Neuron (in vitro differentiated cells): ENCODE measurements around the gene MBOAT2.
"Not testable (repeated sequence)": the region's sequence is repeated elsewhere in the genome, so short reads cannot be mapped to it uniquely, and the experiment has no call there.

Source experiments
- H2AFZ ChIP-seq: one replicate; pipeline ENCODE4 v1.6.1; 2013; ENCODE audit warnings: low read depth, mild to moderate bottlenecking, inconsistent platforms, low read length, moderate library complexity
- H3K27me3 ChIP-seq: one replicate; pipeline ENCODE4 v1.6.1; 2013; ENCODE audit warnings: low read length; ENCODE audit not compliant: insufficient read depth
- H3K36me3 ChIP-seq: one replicate; pipeline ENCODE4 v1.6.1; 2013; ENCODE audit warnings: low read length; ENCODE audit not compliant: insufficient read depth
- H3K4me1 ChIP-seq: one replicate; pipeline ENCODE4 v1.6.1; 2013; ENCODE audit warnings: low read length; ENCODE audit not compliant: insufficient read depth
- H3K4me3 ChIP-seq: 2 replicates; pipeline ENCODE4 v1.5.1; 2013; ENCODE audit warnings: mild to moderate bottlenecking, low read length, moderate library complexity
- H3K9me3 ChIP-seq: one replicate; pipeline ENCODE4 v1.6.1; 2013; ENCODE audit warnings: low read length

The MBOAT2 gene

GRCh38 chr2:8953525-8953924 lies 50.0 kb downstream of the MBOAT2 start:
- Histone ChIP-seq H3K36me3 (peaks cover 3% of the 10 kb centered on the region), H2AFZ (no peak overlapping the region), H3K9me3 (peaks cover 27% of the 10 kb centered on the region), H3K4me1 (no peaks in the 10 kb centered on the region), H3K27me3 (no peaks in the 10 kb centered on the region), H3K4me3 (no peak overlapping the region)

DNA sequence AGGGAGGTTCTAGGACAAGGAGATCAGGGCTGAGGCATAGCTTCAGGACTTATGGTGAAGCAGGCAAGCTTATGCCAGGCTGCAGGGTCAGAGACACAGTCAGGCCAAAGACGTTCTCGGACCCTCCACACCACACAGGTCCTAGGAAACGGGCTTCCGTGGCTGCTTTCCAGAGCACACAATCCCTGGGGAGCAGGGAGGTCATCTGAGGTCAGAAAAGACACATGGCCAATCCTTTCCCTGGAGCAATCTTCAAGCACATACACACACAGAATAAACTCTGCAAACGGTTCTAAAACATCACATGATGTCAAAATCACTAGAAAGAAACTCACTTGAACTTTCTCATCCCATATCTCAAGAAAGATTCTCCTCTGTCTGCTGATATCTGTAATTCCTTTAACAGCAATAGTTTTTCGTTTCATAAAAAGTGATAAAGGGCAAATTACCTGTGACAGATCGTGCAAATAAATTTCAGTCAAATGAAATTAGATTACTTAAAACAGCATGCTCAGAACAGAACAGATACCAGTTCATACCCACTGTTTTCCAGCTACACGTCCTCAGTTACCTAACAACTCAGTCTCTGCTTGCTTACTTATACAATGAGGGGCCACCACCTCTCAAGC lies 63.9 kb downstream of the MBOAT2 start:
- Histone ChIP-seq H3K4me1 (no peaks in the 10 kb centered on the region), H3K9me3 (peaks cover 3% of the 10 kb centered on the region), H3K27me3 (no peaks in the 10 kb centered on the region), H2AFZ (no peak overlapping the region), H3K4me3 (no peak overlapping the region), H3K36me3 (peaks cover 18% of the 10 kb centered on the region)

- H3K9me3 ChIP-seq: peaks cover 3% of the 10 kb centered on the region
- H3K4me1 ChIP-seq: no peaks in the 10 kb centered on the region
- no peak overlapping the region for H3K4me3 ChIP-seq
- no peak overlapping the region for H2AFZ ChIP-seq
- H3K36me3 ChIP-seq: peaks cover 23% of the 10 kb centered on the region
- no peaks in the 10 kb centered on the region for H3K27me3 ChIP-seq
Measured at GRCh38 chr2:8938384-8938783, 65.1 kb downstream of the MBOAT2 start.

DNA sequence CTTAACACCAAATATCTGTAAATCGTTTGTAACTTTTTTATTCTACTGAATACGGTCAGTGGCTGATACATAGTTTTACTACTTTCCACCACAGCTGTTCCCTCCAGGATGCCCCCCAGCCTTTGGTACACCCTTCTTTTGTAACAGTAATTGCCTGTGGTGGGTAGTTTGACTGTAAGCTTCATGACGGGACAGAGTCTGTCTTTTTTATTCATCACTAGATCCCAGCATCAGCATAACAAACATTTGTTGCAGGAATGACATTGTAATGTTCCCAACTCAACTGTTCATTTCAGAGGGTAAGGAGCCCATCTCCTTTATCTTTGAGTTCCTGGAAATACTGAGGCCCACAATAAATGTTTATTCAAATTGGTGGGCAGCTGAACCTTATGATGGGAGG lies 67.5 kb downstream of the MBOAT2 start:
- Histone ChIP-seq H3K9me3 (peaks cover 5% of the 10 kb centered on the region), H3K4me3 (no peak overlapping the region)

DNA sequence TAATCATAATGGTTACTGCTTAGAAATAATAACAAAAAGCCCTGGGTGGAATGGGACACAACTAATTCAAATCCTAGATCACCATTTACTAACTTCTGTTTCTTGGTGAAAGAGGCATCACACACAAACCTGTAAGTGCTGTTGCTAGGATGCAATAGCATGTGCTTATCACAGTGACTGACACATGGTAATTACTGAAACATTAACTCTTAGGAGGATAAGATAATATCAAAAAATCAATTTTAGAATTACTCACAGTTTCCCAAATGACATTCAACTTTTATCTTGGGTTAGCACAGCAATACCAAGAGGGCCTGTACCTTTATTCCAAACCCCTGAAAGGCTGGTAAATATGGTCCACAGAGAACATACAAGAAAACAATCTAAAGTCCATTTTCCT lies 69.1 kb downstream of the MBOAT2 start:
- no peak overlapping the region for H2AFZ ChIP-seq
- no peak overlapping the region for H3K4me3 ChIP-seq
- no peaks in the 10 kb centered on the region for H3K4me1 ChIP-seq
- peaks cover 5% of the 10 kb centered on the region for H3K9me3 ChIP-seq
- H3K27me3 ChIP-seq: no peaks in the 10 kb centered on the region
- H3K36me3 ChIP-seq: peaks cover 15% of the 10 kb centered on the region

More for the DNA sequence above, 67.5 kb downstream of the MBOAT2 start:
- Histone ChIP-seq H3K4me1 (no peaks in the 10 kb centered on the region), H3K27me3 (no peaks in the 10 kb centered on the region), H2AFZ (no peak overlapping the region), H3K36me3 (peaks cover 20% of the 10 kb centered on the region)

DNA sequence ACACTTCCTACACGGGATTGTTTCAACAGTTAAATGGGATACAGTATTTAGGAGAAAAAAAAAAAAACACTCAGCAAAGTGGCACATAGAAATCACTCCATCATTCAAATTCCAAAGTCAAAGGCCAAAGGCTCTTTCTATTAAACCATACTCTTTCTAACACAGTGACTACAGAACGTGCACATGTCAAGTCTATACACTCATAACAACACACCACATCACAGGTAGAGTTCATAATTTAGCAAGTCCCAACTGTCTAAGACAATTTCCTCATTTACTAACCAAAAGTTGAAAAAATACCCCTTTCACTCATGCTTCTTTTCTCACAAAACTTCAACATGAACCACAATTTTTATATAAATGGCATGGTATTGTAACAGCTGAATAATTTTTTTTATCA lies 70.8 kb downstream of the MBOAT2 start:
- H3K36me3 ChIP-seq: peaks cover 9% of the 10 kb centered on the region
- H3K27me3 ChIP-seq: no peaks in the 10 kb centered on the region
- H3K4me1 ChIP-seq: no peaks in the 10 kb centered on the region
- H2AFZ ChIP-seq: no peak overlapping the region
- peaks cover 2% of the 10 kb centered on the region for H3K9me3 ChIP-seq
- H3K4me3 ChIP-seq: no peak overlapping the region

DNA sequence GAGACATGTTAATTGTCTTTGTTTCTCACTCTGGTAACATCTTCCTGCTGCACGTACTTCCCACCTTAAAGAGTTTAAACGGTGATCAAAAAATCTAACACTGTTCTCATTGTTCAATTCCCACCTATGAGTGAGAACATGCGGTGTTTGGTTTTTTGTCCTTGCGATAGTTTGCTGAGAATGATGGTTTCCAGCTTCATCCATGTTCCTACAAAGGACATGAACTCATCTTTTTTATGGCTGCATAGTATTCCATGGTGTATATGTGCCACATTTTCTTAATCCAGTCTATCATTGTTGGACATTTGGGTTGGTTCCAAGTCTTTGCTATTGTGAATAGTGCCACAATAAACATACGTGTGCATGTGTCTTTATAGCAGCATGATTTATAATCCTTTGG lies 73.3 kb downstream of the MBOAT2 start:
- H3K27me3 ChIP-seq, H3K4me1 ChIP-seq, H2AFZ ChIP-seq, H3K36me3 ChIP-seq, H3K9me3 ChIP-seq, H3K4me3 ChIP-seq: not testable (repeated sequence)

GRCh38 chr2:8929128-8929527 lies 74.4 kb downstream of the MBOAT2 start:
- Histone ChIP-seq H2AFZ (no peak overlapping the region), H3K36me3 (peaks cover 2% of the 10 kb centered on the region), H3K4me1 (peaks cover 7% of the 10 kb centered on the region), H3K9me3 (peaks cover 2% of the 10 kb centered on the region), H3K4me3 (no peak overlapping the region), H3K27me3 (no peaks in the 10 kb centered on the region)

- H3K36me3 ChIP-seq: no peaks in the 10 kb centered on the region
- H3K9me3 ChIP-seq: peaks cover 2% of the 10 kb centered on the region
- no peak overlapping the region for H2AFZ ChIP-seq
- H3K27me3 ChIP-seq: no peaks in the 10 kb centered on the region
- no peak overlapping the region for H3K4me3 ChIP-seq
- peaks cover 7% of the 10 kb centered on the region for H3K4me1 ChIP-seq
Measured at GRCh38 chr2:8927510-8928455, 75.7 kb downstream of the MBOAT2 start.

GRCh38 chr2:8926356-8926755 lies 77.1 kb downstream of the MBOAT2 start:
- H2AFZ ChIP-seq: no peak overlapping the region
- no peaks in the 10 kb centered on the region for H3K36me3 ChIP-seq
- H3K27me3 ChIP-seq: no peaks in the 10 kb centered on the region
- no peak overlapping the region for H3K4me3 ChIP-seq
- H3K9me3 ChIP-seq: no peaks in the 10 kb centered on the region
- H3K4me1 ChIP-seq: peaks cover 7% of the 10 kb centered on the region

- H3K4me1 ChIP-seq: peaks cover 7% of the 10 kb centered on the region
- H3K36me3 ChIP-seq: no peaks in the 10 kb centered on the region
- no peaks in the 10 kb centered on the region for H3K9me3 ChIP-seq
- H2AFZ ChIP-seq: no peak overlapping the region
- no peaks in the 10 kb centered on the region for H3K27me3 ChIP-seq
- no peak overlapping the region for H3K4me3 ChIP-seq
Measured at GRCh38 chr2:8925411-8925810, 78.1 kb downstream of the MBOAT2 start.

DNA sequence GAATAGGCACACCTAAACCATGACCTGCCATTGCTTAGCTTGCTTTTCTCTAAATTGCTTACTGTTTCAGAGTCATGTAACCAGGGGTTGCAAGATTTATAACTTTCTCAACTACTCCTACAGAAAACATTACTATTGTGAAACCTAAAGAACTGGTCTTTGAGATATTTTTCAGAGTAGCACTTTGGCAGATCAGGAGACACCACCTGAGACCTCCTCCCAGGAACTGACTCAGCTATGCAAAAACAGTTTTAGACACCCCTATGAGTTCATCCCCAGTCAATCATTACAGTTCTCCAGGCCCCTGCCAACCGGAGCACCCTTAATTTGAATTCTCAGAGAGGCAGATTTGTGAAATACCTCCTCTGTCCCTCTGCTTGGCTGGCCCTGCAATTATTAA lies 80.3 kb downstream of the MBOAT2 start:
- peaks cover 2% of the 10 kb centered on the region for H3K36me3 ChIP-seq
- H3K4me1 ChIP-seq: peaks cover 7% of the 10 kb centered on the region
- H2AFZ ChIP-seq: no peak overlapping the region
- H3K27me3 ChIP-seq: no peaks in the 10 kb centered on the region
- H3K9me3 ChIP-seq: peaks cover 2% of the 10 kb centered on the region
- H3K4me3 ChIP-seq: no peak overlapping the region

GRCh38 chr2:8922431-8922830 lies 81.1 kb downstream of the MBOAT2 start:
- Histone ChIP-seq H3K9me3 (peaks cover 2% of the 10 kb centered on the region), H3K4me1 (peaks cover 7% of the 10 kb centered on the region), H3K36me3 (peaks cover 2% of the 10 kb centered on the region), H2AFZ (no peak overlapping the region), H3K4me3 (no peak overlapping the region), H3K27me3 (no peaks in the 10 kb centered on the region)
